ENCODE data around the gene TXNDC17.

- TF ChIP-seq CTCF (IDR thresholded peaks at IDR 0.05) (no peak), POLR2A (IDR thresholded peaks at IDR 0.05) (no peak)
These were observed 28.8 kb downstream of the TXNDC17 start for GRCh38 chr17:6669479-6670212.
